Activated CD4-positive, alpha-beta T cell treated with anti-CD3 and anti-CD28 coated beads for 36 hours (primary cell): ENCODE measurements around the gene DRD2. TPM values are rescaled to one million over a fixed set of nuclear protein-coding genes. Genes with fewer than 3 reads are reported as not detected.
A peak's percentile ranks its signal among the peaks of the same experiment; 100 is the strongest.
"Not testable (repeated sequence)": the region's sequence is repeated elsewhere in the genome, so short reads cannot be mapped to it uniquely, and the experiment has no call there.

Experiments
- ATAC-seq: fragments of 200-7000 bp; cut with Tn5 transposase; one replicate; pipeline ENCODE4 v1.10.0; 2021; ENCODE audit warnings: mild to moderate bottlenecking, moderate library complexity
- CTCF ChIA-PET: fragments of 350-600 bp; sonication (Branson Sonifier 250); formaldehyde crosslinking; loops from one replicate; lab custom pipeline; 2021; ENCODE audit warnings: antibody characterized with exemption; lab: Charles Lee
- POLR2A ChIA-PET: fragments of 350-600 bp; sonication (Branson Sonifier 250); formaldehyde crosslinking; loops from one replicate; lab custom pipeline; 2021; ENCODE audit warnings: antibody characterized with exemption, inconsistent platforms; lab: Charles Lee
- DNase-seq: peaks from one replicate; pipeline ENCODE4 v3.0.0-alpha.2; 2020
- H3K27ac Mint-ChIP-seq: one replicate; pipeline ENCODE4 v1.8.0; 2021; ENCODE audit warnings: mixed read lengths
- H3K27me3 Mint-ChIP-seq: one replicate; pipeline ENCODE4 v1.8.0; 2021; ENCODE audit warnings: mixed read lengths
- H3K36me3 Mint-ChIP-seq: one replicate; pipeline ENCODE4 v1.8.0; 2021; ENCODE audit warnings: low read depth, mixed read lengths
- H3K4me1 Mint-ChIP-seq: one replicate; pipeline ENCODE4 v1.8.0; 2021; ENCODE audit warnings: mixed read lengths
- H3K4me3 Mint-ChIP-seq: one replicate; pipeline ENCODE4 v1.8.0; 2021; ENCODE audit warnings: mild to moderate bottlenecking, moderate library complexity, mixed read lengths
- H3K9me3 Mint-ChIP-seq: one replicate; pipeline ENCODE4 v1.8.0; 2021; ENCODE audit warnings: low read depth, mixed read lengths
- intact Hi-C, 2 experiments: fragments of 100-400 bp; cut with DNase I in 1 of 2; cut with micrococcal nuclease in 1 of 2; formaldehyde crosslinking; loops; one replicate each; pipeline versions ENCODE4 v1.14.2 to v1.15.1; 2022 to 2024; cut with DNase I, micrococcal nuclease
- total RNA-seq, 2 experiments: library from RNA; stranded (reverse); gene quantifications; one replicate each; pipeline ENCODE4 v1.2.3, GENCODE V29; 2021

Gene DRD2
- not detected for total RNA-seq

GRCh38 chr11:113475160-113475761, at the start of gene DRD2:
TSS of gene DRD2 (minus strand) at chr11:113475398. CDS start at chr11:113424651, 50,747 bp downstream.
- Mint-ChIP-seq H3K27me3 (peaks cover 59% of the 10 kb centered on the region), H3K9me3 (no peaks in the 10 kb centered on the region), H3K27ac (no peak within 1 kb of the TSS), H3K4me1 (peaks cover 9% of the 10 kb centered on the region), H3K36me3 (no peaks in the 10 kb centered on the region), H3K4me3 (no peak within 1 kb of the TSS)
- ATAC-seq (no peak), DNase-seq (peak; percentile 11)
- POLR2A ChIA-PET, result no interaction called here
- intact Hi-C loops, result no loop called here
- CTCF ChIA-PET, result no interaction called here

- H3K9me3 Mint-ChIP-seq, H3K36me3 Mint-ChIP-seq, H3K4me3 Mint-ChIP-seq, H3K27ac Mint-ChIP-seq, ATAC-seq, H3K4me1 Mint-ChIP-seq, intact Hi-C loops, CTCF ChIA-PET, DNase-seq: not testable (repeated sequence)
- peaks cover 18% of the 10 kb centered on the region for H3K27me3 Mint-ChIP-seq
- POLR2A ChIA-PET, result interaction anchor here (0.6 kb wide), 1 partner anchor 714 kb away, joined by 4 read pairs; no protein-coding TSS in a partner anchor
Observed at GRCh38 chr11:113523906-113524305, 48.7 kb upstream of the DRD2 start.

GRCh38 chr11:113521737-113522517, 46.7 kb upstream of the DRD2 start:
- Mint-ChIP-seq H3K4me1 (no peaks in the 10 kb centered on the region), H3K27me3 (peaks cover 21% of the 10 kb centered on the region)

GRCh38 chr11:113519989-113520613, 44.9 kb upstream of the DRD2 start:
- POLR2A ChIA-PET, result interaction anchor here (0.6 kb wide), 1 partner anchor 526 kb away, joined by 3 read pairs; no protein-coding TSS in a partner anchor
- H3K4me3 Mint-ChIP-seq, result no peak overlapping the region

More at GRCh38 chr11:113521737-113522517, 46.7 kb upstream of the DRD2 start:
- H3K9me3 Mint-ChIP-seq, result no peaks in the 10 kb centered on the region
- H3K4me3 Mint-ChIP-seq, result no peak overlapping the region
- no peak overlapping the region for H3K27ac Mint-ChIP-seq
- CTCF ChIA-PET, result interaction anchor here (0.6 to 2.0 kb wide), 2 partner anchors 8 to 10 kb away, joined by 4 to 7 read pairs; no protein-coding TSS in a partner anchor
- POLR2A ChIA-PET, result no interaction called here
- no peaks in the 10 kb centered on the region for H3K36me3 Mint-ChIP-seq
- ATAC-seq (no peak), DNase-seq (no peak)
- intact Hi-C loops, result no loop called here

GRCh38 chr11:113518716-113519495, 43.7 kb upstream of the DRD2 start:
- ATAC-seq (no peak), DNase-seq (no peak)
- CTCF ChIA-PET, result interaction anchor here (1.0 kb wide), 1 partner anchor 11 kb away, joined by 5 read pairs; no protein-coding TSS in a partner anchor
- intact Hi-C loops, result no loop called here
- Mint-ChIP-seq H3K27ac (no peak overlapping the region), H3K27me3 (peaks cover 16% of the 10 kb centered on the region), H3K4me3 (no peak overlapping the region), H3K9me3 (no peaks in the 10 kb centered on the region), H3K36me3 (no peaks in the 10 kb centered on the region), H3K4me1 (no peaks in the 10 kb centered on the region)
- POLR2A ChIA-PET, result no interaction called here

More at GRCh38 chr11:113519989-113520613, 44.9 kb upstream of the DRD2 start:
- CTCF ChIA-PET, result interaction anchor here (0.5 to 0.6 kb wide), 2 partner anchors 36 to 852 kb away, joined by 4 read pairs; no protein-coding TSS in a partner anchor
- H3K27ac Mint-ChIP-seq, result no peak overlapping the region
- H3K9me3 Mint-ChIP-seq, result no peaks in the 10 kb centered on the region
- H3K36me3 Mint-ChIP-seq, result no peaks in the 10 kb centered on the region
- DNase-seq (no peak), ATAC-seq (no peak)
- no peaks in the 10 kb centered on the region for H3K4me1 Mint-ChIP-seq
- intact Hi-C loops, result no loop called here
- peaks cover 19% of the 10 kb centered on the region for H3K27me3 Mint-ChIP-seq

- intact Hi-C loops, result no loop called here
- ATAC-seq (no peak), DNase-seq (no peak)
- Mint-ChIP-seq H3K36me3 (no peaks in the 10 kb centered on the region), H3K4me3 (no peak overlapping the region), H3K27me3 (peaks cover 15% of the 10 kb centered on the region), H3K9me3 (no peaks in the 10 kb centered on the region), H3K27ac (no peak overlapping the region), H3K4me1 (no peaks in the 10 kb centered on the region)
- ChIA-PET POLR2A (no interaction called here), CTCF (no interaction called here)
Observed at GRCh38 chr11:113517361-113517760, 42.2 kb upstream of the DRD2 start.

- intact Hi-C loops, result no loop called here
- no peak overlapping the region for H3K27ac Mint-ChIP-seq
Observed at GRCh38 chr11:113514856-113515255, 39.7 kb upstream of the DRD2 start.

GRCh38 chr11:113507341-113507740, 32.1 kb upstream of the DRD2 start:
- intact Hi-C loops, result no loop called here
- ATAC-seq, result no peak
- CTCF ChIA-PET, result no interaction called here
- POLR2A ChIA-PET, result no interaction called here
- no peaks in the 10 kb centered on the region for H3K9me3 Mint-ChIP-seq
- no peaks in the 10 kb centered on the region for H3K36me3 Mint-ChIP-seq
- peaks cover 14% of the 10 kb centered on the region for H3K27me3 Mint-ChIP-seq
- DNase-seq, result no peak
- no peak overlapping the region for H3K4me3 Mint-ChIP-seq
- H3K4me1 Mint-ChIP-seq, result no peaks in the 10 kb centered on the region
- H3K27ac Mint-ChIP-seq, result no peak overlapping the region

More at GRCh38 chr11:113514856-113515255, 39.7 kb upstream of the DRD2 start:
- Mint-ChIP-seq H3K27me3 (peaks cover 7% of the 10 kb centered on the region), H3K9me3 (no peaks in the 10 kb centered on the region), H3K4me3 (no peak overlapping the region), H3K36me3 (no peaks in the 10 kb centered on the region), H3K4me1 (no peaks in the 10 kb centered on the region)
- ChIA-PET CTCF (no interaction called here), POLR2A (no interaction called here)
- DNase-seq (no peak), ATAC-seq (no peak)

- ChIA-PET POLR2A (no interaction called here), CTCF (no interaction called here)
- no peak for DNase-seq
- H3K9me3 Mint-ChIP-seq, result no peaks in the 10 kb centered on the region
- no peak overlapping the region for H3K27ac Mint-ChIP-seq
- H3K36me3 Mint-ChIP-seq, result no peaks in the 10 kb centered on the region
- no peak overlapping the region for H3K4me3 Mint-ChIP-seq
- no peaks in the 10 kb centered on the region for H3K4me1 Mint-ChIP-seq
- intact Hi-C loops, result no loop called here
- peaks cover 14% of the 10 kb centered on the region for H3K27me3 Mint-ChIP-seq
- no peak for ATAC-seq
Observed at GRCh38 chr11:113506893-113507292, 31.7 kb upstream of the DRD2 start.

- intact Hi-C loops, result no loop called here
- no peak for ATAC-seq
- Mint-ChIP-seq H3K9me3 (no peaks in the 10 kb centered on the region), H3K4me1 (no peaks in the 10 kb centered on the region), H3K27me3 (peaks cover 15% of the 10 kb centered on the region), H3K4me3 (no peak overlapping the region), H3K36me3 (no peaks in the 10 kb centered on the region), H3K27ac (no peak overlapping the region)
- CTCF ChIA-PET, result no interaction called here
- no peak for DNase-seq
- POLR2A ChIA-PET, result no interaction called here
Observed at GRCh38 chr11:113506461-113506860, 31.3 kb upstream of the DRD2 start.
